ENCODE data around the gene ATE1.
"Not testable (repeated sequence)": the region's sequence is repeated elsewhere in the genome, so short reads cannot be mapped to it uniquely, and the experiment has no call there.

Gene ATE1

GRCh38 chr10:121788115-121788514, 139.7 kb downstream of the ATE1 start:
- Mint-ChIP-seq H3K27ac (no peak overlapping the region), H3K36me3 (ENCODE audit: low read depth) (peaks cover 63% of the 10 kb centered on the region), H3K27me3 (no peaks in the 10 kb centered on the region), H3K9me3 (no peaks in the 10 kb centered on the region), H3K4me3 (no peak overlapping the region), H3K4me1 (ENCODE audit: low read depth) (no peaks in the 10 kb centered on the region)
- DNase-seq = no peak

- H3K27ac Mint-ChIP-seq = no peak overlapping the region
- peaks cover 54% of the 10 kb centered on the region for H3K36me3 Mint-ChIP-seq (ENCODE audit: low read depth)
- no peak overlapping the region for H3K4me3 Mint-ChIP-seq
Measured at GRCh38 chr10:121787169-121787568, 140.7 kb downstream of the ATE1 start.

GRCh38 chr10:121783782-121784372, 144.0 kb downstream of the ATE1 start:
- Mint-ChIP-seq H3K27ac (no peak overlapping the region), H3K4me1 (ENCODE audit: low read depth) (no peaks in the 10 kb centered on the region), H3K4me3 (no peak overlapping the region), H3K27me3 (no peaks in the 10 kb centered on the region), H3K9me3 (no peaks in the 10 kb centered on the region), H3K36me3 (ENCODE audit: low read depth) (peaks cover 32% of the 10 kb centered on the region)
- no peak for DNase-seq

More at GRCh38 chr10:121787169-121787568, 140.7 kb downstream of the ATE1 start:
- Mint-ChIP-seq H3K9me3 (no peaks in the 10 kb centered on the region), H3K27me3 (no peaks in the 10 kb centered on the region), H3K4me1 (ENCODE audit: low read depth) (no peaks in the 10 kb centered on the region)
- no peak for DNase-seq

- Mint-ChIP-seq H3K9me3 (no peaks in the 10 kb centered on the region), H3K4me3 (no peak overlapping the region), H3K36me3 (ENCODE audit: low read depth) (peaks cover 17% of the 10 kb centered on the region), H3K27me3 (no peaks in the 10 kb centered on the region), H3K27ac (no peak overlapping the region), H3K4me1 (ENCODE audit: low read depth) (no peaks in the 10 kb centered on the region)
- DNase-seq = no peak
Measured at GRCh38 chr10:121781101-121781500, 146.7 kb downstream of the ATE1 start.

- Mint-ChIP-seq H3K4me3 (no peak overlapping the region), H3K36me3 (ENCODE audit: low read depth) (peaks cover 30% of the 10 kb centered on the region), H3K27me3 (no peaks in the 10 kb centered on the region), H3K4me1 (ENCODE audit: low read depth) (no peaks in the 10 kb centered on the region), H3K9me3 (no peaks in the 10 kb centered on the region), H3K27ac (no peak overlapping the region)
- no peak for DNase-seq
Measured at GRCh38 chr10:121774813-121775212, 153.0 kb downstream of the ATE1 start.

- Mint-ChIP-seq H3K4me1 (ENCODE audit: low read depth) (no peaks in the 10 kb centered on the region), H3K36me3 (ENCODE audit: low read depth) (peaks cover 33% of the 10 kb centered on the region), H3K9me3 (peaks cover 2% of the 10 kb centered on the region), H3K27me3 (no peaks in the 10 kb centered on the region), H3K4me3 (no peak overlapping the region), H3K27ac (no peak overlapping the region)
- DNase-seq = no peak
Measured at GRCh38 chr10:121774404-121774803, 153.4 kb downstream of the ATE1 start.

- no peaks in the 10 kb centered on the region for H3K4me1 Mint-ChIP-seq (ENCODE audit: low read depth)
- peaks cover 11% of the 10 kb centered on the region for H3K9me3 Mint-ChIP-seq
- DNase-seq = no peak
- H3K27ac Mint-ChIP-seq = no peak overlapping the region
- H3K36me3 Mint-ChIP-seq (ENCODE audit: low read depth) = peaks cover 44% of the 10 kb centered on the region
- H3K27me3 Mint-ChIP-seq = no peaks in the 10 kb centered on the region
- no peak overlapping the region for H3K4me3 Mint-ChIP-seq
Measured at GRCh38 chr10:121772884-121773283, 154.9 kb downstream of the ATE1 start.

- DNase-seq = no peak
- peaks cover 49% of the 10 kb centered on the region for H3K36me3 Mint-ChIP-seq (ENCODE audit: low read depth)
- H3K27me3 Mint-ChIP-seq = no peaks in the 10 kb centered on the region
- H3K27ac Mint-ChIP-seq = no peak overlapping the region
- H3K4me1 Mint-ChIP-seq (ENCODE audit: low read depth) = no peaks in the 10 kb centered on the region
- no peak overlapping the region for H3K4me3 Mint-ChIP-seq
- peaks cover 15% of the 10 kb centered on the region for H3K9me3 Mint-ChIP-seq
Measured at GRCh38 chr10:121772406-121772805, 155.4 kb downstream of the ATE1 start.

- no peak for DNase-seq
- H3K36me3 Mint-ChIP-seq (ENCODE audit: low read depth) = peaks cover 51% of the 10 kb centered on the region
- H3K4me3 Mint-ChIP-seq = no peak overlapping the region
- H3K27me3 Mint-ChIP-seq = no peaks in the 10 kb centered on the region
- H3K4me1 Mint-ChIP-seq (ENCODE audit: low read depth) = no peaks in the 10 kb centered on the region
- peaks cover 18% of the 10 kb centered on the region for H3K9me3 Mint-ChIP-seq
- H3K27ac Mint-ChIP-seq = no peak overlapping the region
Measured at GRCh38 chr10:121771966-121772365, 155.9 kb downstream of the ATE1 start.

GRCh38 chr10:121766426-121766825, 161.4 kb downstream of the ATE1 start:
- H3K27ac Mint-ChIP-seq = no peak overlapping the region
- H3K36me3 Mint-ChIP-seq (ENCODE audit: low read depth) = peaks cover 74% of the 10 kb centered on the region
- H3K27me3 Mint-ChIP-seq = no peaks in the 10 kb centered on the region
- no peak for DNase-seq
- no peaks in the 10 kb centered on the region for H3K4me1 Mint-ChIP-seq (ENCODE audit: low read depth)
- no peak overlapping the region for H3K4me3 Mint-ChIP-seq
- peaks cover 34% of the 10 kb centered on the region for H3K9me3 Mint-ChIP-seq

GRCh38 chr10:121765204-121765603, 162.6 kb downstream of the ATE1 start:
- Mint-ChIP-seq H3K36me3 (ENCODE audit: low read depth) (peaks cover 83% of the 10 kb centered on the region), H3K27me3 (no peaks in the 10 kb centered on the region), H3K27ac (no peak overlapping the region), H3K4me3 (no peak overlapping the region), H3K4me1 (ENCODE audit: low read depth) (no peaks in the 10 kb centered on the region), H3K9me3 (peaks cover 43% of the 10 kb centered on the region)
- no peak for DNase-seq

GRCh38 chr10:121764233-121764942, 163.4 kb downstream of the ATE1 start:
- Mint-ChIP-seq H3K4me3 (no peak overlapping the region), H3K9me3 (peaks cover 44% of the 10 kb centered on the region), H3K36me3 (ENCODE audit: low read depth) (peaks cover 86% of the 10 kb centered on the region), H3K4me1 (ENCODE audit: low read depth) (no peaks in the 10 kb centered on the region), H3K27ac (no peak overlapping the region), H3K27me3 (no peaks in the 10 kb centered on the region)
- no peak for DNase-seq

GRCh38 chr10:121757241-121757640, 170.6 kb downstream of the ATE1 start:
- not testable (repeated sequence) for DNase-seq, H3K4me3 Mint-ChIP-seq, H3K27ac Mint-ChIP-seq, H3K27me3 Mint-ChIP-seq
- Mint-ChIP-seq H3K36me3 (ENCODE audit: low read depth) (peaks cover 83% of the 10 kb centered on the region), H3K4me1 (ENCODE audit: low read depth) (peaks cover 22% of the 10 kb centered on the region), H3K9me3 (peaks cover 62% of the 10 kb centered on the region)

- DNase-seq, H3K27ac Mint-ChIP-seq, H3K27me3 Mint-ChIP-seq, H3K4me3 Mint-ChIP-seq: not testable (repeated sequence)
- Mint-ChIP-seq H3K36me3 (ENCODE audit: low read depth) (peaks cover 74% of the 10 kb centered on the region), H3K9me3 (peaks cover 49% of the 10 kb centered on the region), H3K4me1 (ENCODE audit: low read depth) (peaks cover 22% of the 10 kb centered on the region)
Measured at GRCh38 chr10:121755496-121755895, 172.3 kb downstream of the ATE1 start.

- Mint-ChIP-seq H3K27ac (peak overlapping the region; percentile 85), H3K27me3 (no peaks in the 10 kb centered on the region), H3K9me3 (peaks cover 42% of the 10 kb centered on the region), H3K4me1 (ENCODE audit: low read depth) (peaks cover 22% of the 10 kb centered on the region), H3K36me3 (ENCODE audit: low read depth) (peaks cover 66% of the 10 kb centered on the region), H3K4me3 (no peak overlapping the region)
- DNase-seq = no peak
Measured at GRCh38 chr10:121754666-121755065, 173.2 kb downstream of the ATE1 start.

Data from activated T-cell treated with anti-CD3 and anti-CD28 coated beads, Interleukin-2, amount 50 U/mL, for 24 hours (primary cell).